HepG2 (cell line): ENCODE measurements around the gene RIOK3. TPM values are rescaled to one million over a fixed set of nuclear protein-coding genes. Genes with fewer than 3 reads are reported as not detected.

Source experiments
- ATAC-seq: fragments of 200-7000 bp; cut with Tn5 transposase; 3 replicates; pipeline ENCODE4 v1.9.1; 2020; ENCODE audit warnings: mild to moderate bottlenecking, moderate library complexity
- BruUV-seq: library from RNA; stranded (reverse); fragments of 400-500 nt; replicated peaks from 2 replicates; lab custom pipeline; 2021; lab: Mats Ljungman, UMichigan
- CTCF ChIA-PET: fragments of 300-600 bp; formaldehyde crosslinking; extraction: SDS; loops from one replicate; lab custom pipeline; 2021; ENCODE audit warnings: low total read pairs, inconsistent platforms, low intra/inter-chr PET ratio; lab: Yijun Ruan, JAX
- POLR2A ChIA-PET: fragments of 350-600 bp; sonication (Branson Sonifier 250); formaldehyde crosslinking; loops from one replicate; lab custom pipeline; 2020; ENCODE audit warnings: antibody characterized with exemption, inconsistent platforms; lab: Yijun Ruan, JAX
- DNase-seq: peaks from one replicate; pipeline ENCODE4 v3.0.0-alpha.2; 2015; ENCODE audit warnings: low spot score
- FAIRE-seq: peaks from 3 replicates; lab custom pipeline; 2011; peaks lifted over from hg19 to GRCh38; lab: Jason Lieb, UNC
- H2AFZ ChIP-seq: one replicate; pipeline ENCODE4 v1.6.1; 2011; ENCODE audit warnings: low read length, inconsistent platforms
- H3K27ac ChIP-seq: fragments of 300-600 bp; 3 replicates; pipeline ENCODE4 v1.8.0; 2011; ENCODE audit warnings: mixed run types, mild to moderate bottlenecking, mixed read lengths, low read length, inconsistent platforms; ENCODE audit not compliant: insufficient read depth; ENCODE audit errors: extremely low read length
- H3K27me3 ChIP-seq, 2 experiments: fragments of 200-600 bp in 1 of 2; 2 replicates in 1 of 2; 3 replicates in 1 of 2; pipeline versions ENCODE4 v1.6.0 to v1.8.0; 2011; ENCODE audit warnings: low read length in 2 of 2, mild to moderate bottlenecking in 2 of 2, moderate library complexity in 2 of 2, inconsistent platforms in 1 of 2; ENCODE audit not compliant: insufficient read depth in 2 of 2, control insufficient read depth in 1 of 2
- H3K36me3 ChIP-seq, 2 experiments: fragments of 200-600 bp in 1 of 2; replicated peaks in 1 of 2; 2 replicates in 1 of 2; 3 replicates in 1 of 2; pipeline versions ENCODE4 v1.5.1 to v1.8.0; 2011; ENCODE audit warnings: low read length in 2 of 2, inconsistent platforms in 1 of 2; ENCODE audit not compliant: insufficient read depth in 2 of 2, control insufficient read depth in 1 of 2
- H3K4me1 ChIP-seq: 2 replicates; pipeline ENCODE4 v1.5.1; 2012; ENCODE audit warnings: low read length, inconsistent platforms; ENCODE audit not compliant: insufficient read depth
- H3K4me2 ChIP-seq: 2 replicates; pipeline ENCODE4 v1.6.0; 2011; ENCODE audit warnings: low read depth, low read length, inconsistent platforms
- H3K4me3 ChIP-seq, 3 experiments: fragments of 200-600 bp in 1 of 3; sonication (generic), shearing (Covaris generic) in 1 of 3; replicated peaks in 1 of 3; 2 replicates each; pipeline ENCODE4 v1.5.1; 2011 to 2016; ENCODE audit warnings: low read length in 3 of 3, inconsistent platforms in 2 of 3, low read depth in 2 of 3, mild to moderate bottlenecking in 2 of 3, control low read depth in 1 of 3, mixed read lengths in 1 of 3; ENCODE audit not compliant: insufficient read depth in 1 of 3
- H3K79me2 ChIP-seq: one replicate; pipeline ENCODE4 v1.6.1; 2011; ENCODE audit warnings: low read length, inconsistent platforms; ENCODE audit not compliant: insufficient read depth
- H3K9ac ChIP-seq: 2 replicates; pipeline ENCODE4 v1.6.0; 2011; ENCODE audit warnings: mild to moderate bottlenecking, low read depth, low read length, inconsistent platforms; ENCODE audit not compliant: insufficient read depth
- H3K9me3 ChIP-seq: 2 replicates; pipeline ENCODE4 v1.5.1; 2012; ENCODE audit warnings: mild to moderate bottlenecking, low read length
- H4K20me1 ChIP-seq: 2 replicates; pipeline ENCODE4 v1.6.0; 2011; ENCODE audit warnings: inconsistent platforms, mild to moderate bottlenecking, low read length, moderate library complexity; ENCODE audit not compliant: insufficient read depth
- AGO1 ChIP-seq: fragments of 200-400 bp; formaldehyde crosslinking; IDR thresholded peaks from 2 replicates; pipeline ENCODE4 v1.6.1; 2017; ENCODE audit warnings: mild to moderate bottlenecking, low read depth, low read length, moderate library complexity; ENCODE audit not compliant: poor library complexity, severe bottlenecking
- ELF3 ChIP-seq: IDR thresholded peaks from 2 replicates; pipeline ENCODE4 v1.6.1; 2016; ENCODE audit warnings: missing genetic modification reagents, missing compliant biosample characterization
- HNF4G ChIP-seq, 2 experiments: sonication (generic) in 1 of 2; formaldehyde crosslinking in 1 of 2; IDR thresholded peaks; 2 replicates each; pipeline versions ENCODE4 v1.4.0 to v1.6.1; 2011 to 2020; ENCODE audit warnings: borderline replicate concordance in 2 of 2, low read depth in 2 of 2, mild to moderate bottlenecking in 2 of 2, low read length in 1 of 2, missing genetic modification reagents in 1 of 2, moderate library complexity in 1 of 2
- KDM6A ChIP-seq: IDR thresholded peaks from 2 replicates; pipeline ENCODE4 v1.6.1; 2016; ENCODE audit warnings: low read depth
- NR2F6 ChIP-seq, 2 experiments: IDR thresholded peaks; 2 replicates each; pipeline ENCODE4 v1.6.1; 2016; ENCODE audit warnings: antibody characterized with exemption in 1 of 2, mild to moderate bottlenecking in 1 of 2
- PRMT3 ChIP-seq: sonication (generic); formaldehyde crosslinking; IDR thresholded peaks from 2 replicates; pipeline ENCODE4 v1.8.1; 2022; ENCODE audit warnings: low read depth, mild to moderate bottlenecking, moderate library complexity, missing genetic modification reagents, borderline replicate concordance
- STAG1 ChIP-seq: sonication (generic); formaldehyde crosslinking; IDR thresholded peaks from 2 replicates; pipeline ENCODE4 v1.4.0; 2020; ENCODE audit warnings: missing genetic modification reagents
- ZBTB3 ChIP-seq: sonication (generic); formaldehyde crosslinking; IDR thresholded peaks from 2 replicates; pipeline ENCODE4 v1.4.0; 2020; ENCODE audit warnings: low read depth, mild to moderate bottlenecking, moderate library complexity, missing genetic modification reagents, borderline replicate concordance
- ZNF235 ChIP-seq: sonication (generic); formaldehyde crosslinking; IDR thresholded peaks from 2 replicates; pipeline ENCODE4 v1.8.1; 2023; ENCODE audit warnings: mild to moderate bottlenecking, missing genetic modification reagents, borderline replicate concordance
- ZNF3 ChIP-seq: IDR thresholded peaks from 2 replicates; pipeline ENCODE4 v1.7.0; 2017; ENCODE audit warnings: inconsistent platforms
- ZNF30 ChIP-seq: sonication (generic); formaldehyde crosslinking; IDR thresholded peaks from 2 replicates; pipeline ENCODE4 v1.5.0; 2020; ENCODE audit warnings: mild to moderate bottlenecking, missing genetic modification reagents
- ZNF326 ChIP-seq: sonication (generic); formaldehyde crosslinking; IDR thresholded peaks from 2 replicates; pipeline ENCODE4 v1.4.0; 2020; ENCODE audit warnings: missing genetic modification reagents, borderline replicate concordance
- ZNF33A ChIP-seq: sonication (generic); formaldehyde crosslinking; IDR thresholded peaks from 2 replicates; pipeline ENCODE4 v1.5.1; 2020; ENCODE audit warnings: missing genetic modification reagents, mild to moderate bottlenecking, moderate library complexity, borderline replicate concordance
- ZNF747 ChIP-seq: sonication (generic); formaldehyde crosslinking; IDR thresholded peaks from 2 replicates; pipeline ENCODE4 v1.8.1; 2023; ENCODE audit warnings: missing genetic modification reagents, mild to moderate bottlenecking, borderline replicate concordance
- WGBS: methylation state at CpG from one replicate; pipeline ENCODE4 v1.1.6; 2017; ENCODE audit warnings: low lambda C conversion rate; 5-methylcytosine and 5-hydroxymethylcytosine counted together
- in situ Hi-C: cut with HindIII; loops from 2 replicates; pipeline ENCODE4 v1.10.0; 2017; ENCODE audit warnings: low pct_unique_long_range_greater_than_20kb; ENCODE audit not compliant: extremely low pct_ligation_motif_present
- intact Hi-C: fragments of 100-400 bp; cut with micrococcal nuclease; formaldehyde crosslinking; loops from one replicate; pipeline ENCODE4 v1.10.0; 2022; ENCODE audit not compliant: unreplicated experiment
- polyA plus RNA-seq, 8 experiments: library from polyadenylated mRNA; depleted of rRNA in 3 of 8; stranded (reverse) in 7 of 8; unstranded in 1 of 8; fragments of >200 nt; fragmentation: Illumina TruSeq in 4 of 8; extraction: Trizol in 4 of 8; gene quantifications; 2 replicates each; pipeline versions ENCODE4 v1.2.1 to v1.2.3, GENCODE V29; 2011 to 2016; ENCODE audit warnings: low read depth in 4 of 8, missing spikeins in 1 of 8, mixed read lengths in 1 of 8; ENCODE audit not compliant: insufficient read depth in 1 of 8
- total RNA-seq, 5 experiments: library from RNA; depleted of rRNA; stranded (reverse); fragments of >200 nt; fragmentation: Illumina TruSeq; extraction: Trizol; gene quantifications; 2 replicates each; pipeline ENCODE4 v1.2.3, GENCODE V29; 2016; ENCODE audit warnings: low read depth in 1 of 5
- TF ChIP-seq, protein P1 (sequence below): sonication (generic); formaldehyde crosslinking; IDR thresholded peaks from 2 replicates; pipeline ENCODE4 v1.5.0; 2020; ENCODE audit warnings: mild to moderate bottlenecking, missing genetic modification reagents
- TF ChIP-seq, protein P2 (sequence below): sonication (generic); formaldehyde crosslinking; IDR thresholded peaks from 2 replicates; pipeline ENCODE4 v1.9.0; 2022; ENCODE audit warnings: missing genetic modification reagents, mild to moderate bottlenecking, borderline replicate concordance
- TF ChIP-seq, protein P3 (sequence below): IDR thresholded peaks from 2 replicates; pipeline ENCODE4 v1.6.1; 2016; ENCODE audit warnings: missing biosample characterization, missing genetic modification reagents, low read depth
- TF ChIP-seq, protein P4 (sequence below): sonication (generic); formaldehyde crosslinking; IDR thresholded peaks from 2 replicates; pipeline ENCODE4 v1.9.0; 2021; ENCODE audit warnings: missing genetic modification reagents, borderline replicate concordance

RIOK3 gene
- total and polyA plus RNA-seq, 2 of the 13 experiments (the other 11 are each of a cell fraction or from before 2014, with no cell fraction given): 26.7 to 36.0 TPM

DNA sequence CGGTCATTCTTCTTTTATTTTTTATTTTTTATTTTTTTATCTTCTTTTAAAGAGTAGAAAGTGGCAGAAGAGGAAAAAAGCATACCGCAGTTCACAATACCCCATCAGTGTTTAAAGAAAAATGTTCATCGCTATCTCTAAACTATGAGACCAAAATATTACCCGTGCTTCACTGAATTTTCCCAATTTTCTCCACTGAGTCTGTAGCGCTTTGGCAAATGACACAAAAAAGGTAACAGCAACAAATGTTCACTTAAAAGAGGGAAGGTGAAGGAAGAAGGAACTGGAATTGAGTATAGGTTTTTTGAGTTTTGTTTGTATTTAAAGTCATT is 15.1 kb upstream of the RIOK3 start:
- H3K9ac ChIP-seq: peak overlapping the region; percentile 73
- ATAC-seq: no peak
- TF ChIP-seq KDM6A (CRISPR knock-in tag) (no peak), HNF4G (IDR thresholded peaks at IDR 0.05; ENCODE audit: borderline replicate concordance, low read depth, low read length) (no peak), HNF4G (CRISPR knock-in tag; IDR thresholded peaks at IDR 0.05; ENCODE audit: borderline replicate concordance, low read depth) (no peak), ZNF30 (no peak), ZNF747 (CRISPR knock-in tag) (no peak), PRMT3 (no peak), STAG1 (CRISPR knock-in tag) (no peak), ZNF326 (CRISPR knock-in tag) (no peak), ZBTB3 (CRISPR knock-in tag) (no peak), AGO1 (no peak), ZNF33A (no peak), ELF3 (CRISPR knock-in tag) (no peak), ZNF3 (no peak), ZNF235 (CRISPR knock-in tag) (no peak), NR2F6 (IDR thresholded peaks at IDR 0.05) (no peak), NR2F6 (CRISPR knock-in tag; IDR thresholded peaks at IDR 0.05) (no peak)
- TF ChIP-seq, protein P1, sequence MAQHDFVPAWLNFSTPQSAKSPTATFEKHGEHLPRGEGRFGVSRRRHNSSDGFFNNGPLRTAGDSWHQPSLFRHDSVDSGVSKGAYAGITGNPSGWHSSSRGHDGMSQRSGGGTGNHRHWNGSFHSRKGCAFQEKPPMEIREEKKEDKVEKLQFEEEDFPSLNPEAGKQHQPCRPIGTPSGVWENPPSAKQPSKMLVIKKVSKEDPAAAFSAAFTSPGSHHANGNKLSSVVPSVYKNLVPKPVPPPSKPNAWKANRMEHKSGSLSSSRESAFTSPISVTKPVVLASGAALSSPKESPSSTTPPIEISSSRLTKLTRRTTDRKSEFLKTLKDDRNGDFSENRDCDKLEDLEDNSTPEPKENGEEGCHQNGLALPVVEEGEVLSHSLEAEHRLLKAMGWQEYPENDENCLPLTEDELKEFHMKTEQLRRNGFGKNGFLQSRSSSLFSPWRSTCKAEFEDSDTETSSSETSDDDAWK: no peak
- TF ChIP-seq, protein P2, sequence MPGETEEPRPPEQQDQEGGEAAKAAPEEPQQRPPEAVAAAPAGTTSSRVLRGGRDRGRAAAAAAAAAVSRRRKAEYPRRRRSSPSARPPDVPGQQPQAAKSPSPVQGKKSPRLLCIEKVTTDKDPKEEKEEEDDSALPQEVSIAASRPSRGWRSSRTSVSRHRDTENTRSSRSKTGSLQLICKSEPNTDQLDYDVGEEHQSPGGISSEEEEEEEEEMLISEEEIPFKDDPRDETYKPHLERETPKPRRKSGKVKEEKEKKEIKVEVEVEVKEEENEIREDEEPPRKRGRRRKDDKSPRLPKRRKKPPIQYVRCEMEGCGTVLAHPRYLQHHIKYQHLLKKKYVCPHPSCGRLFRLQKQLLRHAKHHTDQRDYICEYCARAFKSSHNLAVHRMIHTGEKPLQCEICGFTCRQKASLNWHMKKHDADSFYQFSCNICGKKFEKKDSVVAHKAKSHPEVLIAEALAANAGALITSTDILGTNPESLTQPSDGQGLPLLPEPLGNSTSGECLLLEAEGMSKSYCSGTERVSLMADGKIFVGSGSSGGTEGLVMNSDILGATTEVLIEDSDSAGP (CRISPR knock-in tag): peak; percentile 97; the same call in 1 of the 2 replicates
- TF ChIP-seq, protein P3, sequence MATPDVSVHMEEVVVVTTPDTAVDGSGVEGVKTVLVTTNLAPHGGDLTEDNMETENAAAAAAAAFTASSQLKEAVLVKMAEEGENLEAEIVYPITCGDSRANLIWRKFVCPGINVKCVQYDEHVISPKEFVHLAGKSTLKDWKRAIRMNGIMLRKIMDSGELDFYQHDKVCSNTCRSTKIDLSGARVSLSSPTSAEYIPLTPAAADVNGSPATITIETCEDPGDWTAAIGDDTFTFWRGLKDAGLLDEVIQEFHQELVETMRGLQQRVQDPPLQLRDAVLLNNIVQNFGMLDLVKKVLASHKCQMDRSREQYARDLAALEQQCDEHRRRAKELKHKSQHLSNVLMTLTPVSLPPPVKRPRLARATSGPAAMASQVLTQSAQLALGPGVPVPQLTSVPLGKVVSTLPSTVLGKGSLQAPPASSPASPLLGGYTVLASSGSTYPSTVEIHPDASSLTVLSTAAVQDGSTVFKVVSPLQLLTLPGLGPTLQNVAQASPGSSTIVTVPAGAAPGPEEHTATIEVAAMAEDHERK: no peak
- TF ChIP-seq, protein P4, sequence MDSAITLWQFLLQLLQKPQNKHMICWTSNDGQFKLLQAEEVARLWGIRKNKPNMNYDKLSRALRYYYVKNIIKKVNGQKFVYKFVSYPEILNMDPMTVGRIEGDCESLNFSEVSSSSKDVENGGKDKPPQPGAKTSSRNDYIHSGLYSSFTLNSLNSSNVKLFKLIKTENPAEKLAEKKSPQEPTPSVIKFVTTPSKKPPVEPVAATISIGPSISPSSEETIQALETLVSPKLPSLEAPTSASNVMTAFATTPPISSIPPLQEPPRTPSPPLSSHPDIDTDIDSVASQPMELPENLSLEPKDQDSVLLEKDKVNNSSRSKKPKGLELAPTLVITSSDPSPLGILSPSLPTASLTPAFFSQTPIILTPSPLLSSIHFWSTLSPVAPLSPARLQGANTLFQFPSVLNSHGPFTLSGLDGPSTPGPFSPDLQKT (CRISPR knock-in tag): no peak

More for the DNA sequence above, 15.1 kb upstream of the RIOK3 start:
- intact Hi-C loops (loop anchor here (2.0 kb wide), 1 partner anchor 15 kb away; the partner anchor contains the start of gene RIOK3), in situ Hi-C loops (no loop called here)
- peaks cover 21% of the 10 kb centered on the region for H3K4me1 ChIP-seq
- 1% methylated on average over 5 of the region's 5 CpGs for WGBS
- no peaks in the 10 kb centered on the region for H4K20me1 ChIP-seq
- ChIA-PET POLR2A (interaction anchor here (0.7 to 2.4 kb wide), 3 partner anchors 15 to 338 kb away, joined by 3 to 15 read pairs (median 4); partner anchors contain the start of gene RIOK3), CTCF (no interaction called here)
- no TSS peak for BruUV-seq
- FAIRE-seq (no peak), DNase-seq (no peak)
- H3K36me3 ChIP-seq: no peaks in the 10 kb centered on the region
- H3K4me3 ChIP-seq: peak overlapping the region; percentile 66 to 88 (median 75)
- H3K9me3 ChIP-seq: no peaks in the 10 kb centered on the region
- no peak overlapping the region for H3K27ac ChIP-seq
- no peaks in the 10 kb centered on the region for H3K79me2 ChIP-seq
- peak overlapping the region; percentile 86 for H3K4me2 ChIP-seq
- H2AFZ ChIP-seq: peak overlapping the region; percentile 98
- H3K27me3 ChIP-seq: no peaks in the 10 kb centered on the region; a peak in 1 of 5 replicates
